B cell (primary cell): Measurements from ENCODE around the gene LECT2. TPM values are rescaled to one million over a fixed set of nuclear protein-coding genes. Genes with fewer than 3 reads are reported as not detected.
A peak's percentile ranks its signal among the peaks of the same experiment; 100 is the strongest.

ENCODE experiments used
- ATAC-seq: fragments of 200-7000 bp; cut with Tn5 transposase; one replicate; pipeline ENCODE4 v1.10.0; 2021; ENCODE audit warnings: low read depth, mild to moderate bottlenecking, moderate number of reproducible peaks, moderate library complexity
- CTCF ChIA-PET: fragments of 350-600 bp; sonication (Branson Sonifier 250); formaldehyde crosslinking; loops from one replicate; lab custom pipeline; 2021; ENCODE audit warnings: antibody characterized with exemption, inconsistent platforms; lab: Charles Lee
- POLR2A ChIA-PET: fragments of 350-600 bp; sonication (Branson Sonifier 250); formaldehyde crosslinking; loops from one replicate; lab custom pipeline; 2021; ENCODE audit warnings: antibody characterized with exemption; lab: Charles Lee
- DNase-seq: peaks from one replicate; pipeline ENCODE4 v3.0.0; 2013
- H2AFZ ChIP-seq: 2 replicates; pipeline ENCODE4 v1.6.1; 2012; ENCODE audit warnings: mild to moderate bottlenecking, low read depth, low read length; ENCODE audit not compliant: insufficient read depth, poor library complexity, severe bottlenecking
- H3K27ac ChIP-seq, 2 donors: 1 replicate in 1 of 2; 2 replicates in 1 of 2; pipeline ENCODE4 v1.5.1; 2012 to 2013; ENCODE audit warnings: low read length in 2 of 2, mild to moderate bottlenecking in 2 of 2, moderate library complexity in 1 of 2
- H3K27me3 ChIP-seq, 4 experiments: fragments of 200-600 bp in 1 of 4; sonication (generic) in 1 of 4; replicated peaks in 1 of 4; 1 replicate in 2 of 4; 2 replicates in 2 of 4; pipeline versions ENCODE4 v1.6.1 to v1.7.0; 2013 to 2016; ENCODE audit warnings: low read length in 3 of 4, mild to moderate bottlenecking in 2 of 4, mixed read lengths in 1 of 4, moderate library complexity in 1 of 4; ENCODE audit not compliant: insufficient read depth in 4 of 4, control insufficient read depth in 3 of 4; ENCODE audit errors: control extremely low read depth in 1 of 4
- H3K36me3 ChIP-seq, 2 experiments: replicated peaks in 1 of 2; 1 replicate in 1 of 2; 2 replicates in 1 of 2; pipeline versions ENCODE4 v1.6.1 to v1.7.1; 2013; ENCODE audit warnings: low read length in 1 of 2; ENCODE audit not compliant: insufficient read depth in 2 of 2, control insufficient read depth in 1 of 2; ENCODE audit errors: control extremely low read depth in 1 of 2, extremely low read depth in 1 of 2
- H3K4me1 ChIP-seq, 2 donors: fragments of 200-600 bp in 1 of 2; sonication (generic) in 1 of 2; 1 replicate in 1 of 2; 2 replicates in 1 of 2; pipeline versions ENCODE4 v1.5.1 to v1.6.1; 2013 to 2017; ENCODE audit warnings: low read length in 2 of 2; ENCODE audit not compliant: control insufficient read depth in 2 of 2, insufficient read depth in 2 of 2
- H3K4me2 ChIP-seq: replicated peaks from 2 replicates; pipeline ENCODE3; 2012; ENCODE audit warnings: mild to moderate bottlenecking, low read depth, low read length; ENCODE audit not compliant: poor library complexity, severe bottlenecking
- H3K4me3 ChIP-seq, 5 experiments: fragments of 200-600 bp in 1 of 5; sonication (generic) in 1 of 5; 1 replicate in 3 of 5; 2 replicates in 2 of 5; pipeline versions ENCODE4 v1.5.1 to v1.7.0; 2011 to 2016; ENCODE audit warnings: low read length in 4 of 5, mild to moderate bottlenecking in 4 of 5, low read depth in 2 of 5, control low read depth in 1 of 5, moderate library complexity in 1 of 5; ENCODE audit not compliant: insufficient read depth in 1 of 5; ENCODE audit errors: control extremely low read depth in 1 of 5, extremely low read depth in 1 of 5
- H3K79me2 ChIP-seq: fragments of 200-600 bp; sonication (generic); one replicate; pipeline ENCODE4 v1.6.0; 2016; ENCODE audit warnings: low read length; ENCODE audit not compliant: control insufficient read depth, insufficient read depth
- H3K9ac ChIP-seq: fragments of 200-600 bp; sonication (generic); 2 replicates; pipeline ENCODE4 v1.6.1; 2017; ENCODE audit warnings: mild to moderate bottlenecking, low read length, moderate library complexity
- H3K9me3 ChIP-seq, 3 donors: one replicate each; pipeline versions ENCODE4 v1.6.1 to v1.7.1; 2013; ENCODE audit warnings: low read length in 2 of 3; ENCODE audit not compliant: control insufficient read depth in 2 of 3, insufficient read depth in 1 of 3; ENCODE audit errors: control extremely low read depth in 1 of 3
- H4K20me1 ChIP-seq: 2 replicates; pipeline ENCODE4 v1.6.0; 2012; ENCODE audit warnings: mild to moderate bottlenecking, low read length; ENCODE audit not compliant: insufficient read depth, control insufficient read depth, poor library complexity, severe bottlenecking
- H3K27ac Mint-ChIP-seq: one replicate; pipeline ENCODE4 v1.8.0; 2021; ENCODE audit warnings: mixed read lengths
- H3K27me3 Mint-ChIP-seq: one replicate; pipeline ENCODE4 v1.8.0; 2021; ENCODE audit warnings: mixed read lengths
- H3K4me1 Mint-ChIP-seq: one replicate; pipeline ENCODE4 v1.8.0; 2021; ENCODE audit warnings: mixed read lengths
- H3K4me3 Mint-ChIP-seq: one replicate; pipeline ENCODE4 v1.8.0; 2021; ENCODE audit warnings: mixed read lengths
- H3K9me3 Mint-ChIP-seq: one replicate; pipeline ENCODE4 v1.8.0; 2022; ENCODE audit warnings: mixed read lengths; ENCODE audit not compliant: insufficient read depth
- CTCF ChIP-seq: fragments of 200-600 bp; IDR thresholded peaks from one replicate; pipeline ENCODE4 v1.8.0; 2022; ENCODE audit warnings: antibody characterized with exemption, mild to moderate bottlenecking
- EZH2 ChIP-seq: IDR thresholded peaks from 2 replicates; pipeline ENCODE4 v1.6.1; 2012; ENCODE audit warnings: borderline replicate concordance, low read depth, mild to moderate bottlenecking, moderate library complexity, low read length; ENCODE audit not compliant: insufficient read depth, poor library complexity, severe bottlenecking
- WGBS: methylation state at CpG from one replicate; pipeline ENCODE4 v1.1.5; 2013; ENCODE audit warnings: missing lambda C conversion rate; ENCODE audit not compliant: insufficient coverage; 5-methylcytosine and 5-hydroxymethylcytosine counted together
- intact Hi-C: fragments of 100-400 bp; cut with micrococcal nuclease; formaldehyde crosslinking; loops from one replicate; pipeline ENCODE4 v1.10.0; 2022
- polyA plus RNA-seq: library from polyadenylated mRNA; depleted of rRNA; stranded (reverse); fragments of >200 nt; gene quantifications from 2 replicates; pipeline ENCODE4 v1.2.3, GENCODE V29; 2012
- total RNA-seq, 2 donors: library from RNA; stranded (reverse); fragments of 120-200 nt in 1 of 2; gene quantifications; 1 replicate in 1 of 2; 2 replicates in 1 of 2; pipeline versions ENCODE4 v1.2.3 to v1.2.4, GENCODE V29; 2013 to 2022

Gene LECT2
- total and polyA plus RNA-seq, 2 donors (not counting 1 experiment from before 2014, with no cell fraction given), result not detected

GRCh38 chr5:135977375-135977928, 22.7 kb upstream of the LECT2 start:
- Histone ChIP-seq H3K36me3 (no peaks in the 10 kb centered on the region), H3K9me3 (no peaks in the 10 kb centered on the region), H3K4me3 (no peak overlapping the region), H3K27me3 (peaks cover 0 to 22% (median 6%) of the 10 kb centered on the region in 4 experiments), H2AFZ (no peak overlapping the region), H3K79me2 (no peaks in the 10 kb centered on the region), H3K9ac (no peak overlapping the region), H3K27ac (no peak overlapping the region), H3K4me2 (no peak overlapping the region), H4K20me1 (no peaks in the 10 kb centered on the region), H3K4me1 (no peaks in the 10 kb centered on the region)
- no peak overlapping the region for H3K27ac Mint-ChIP-seq
- H3K27me3 Mint-ChIP-seq, result peaks cover 48% of the 10 kb centered on the region
- TF ChIP-seq CTCF, result peak; percentile 27
- TF ChIP-seq EZH2, result no peak
- peaks cover 2% of the 10 kb centered on the region for H3K9me3 Mint-ChIP-seq
- 13% methylated on average over 17 of the region's 17 CpGs for WGBS
- H3K4me1 Mint-ChIP-seq, result no peaks in the 10 kb centered on the region
- CTCF ChIA-PET, result no interaction called here
- POLR2A ChIA-PET, result no interaction called here
- DNase-seq (peak; percentile 13), ATAC-seq (no peak)
- intact Hi-C loops, result no loop called here
- no peak overlapping the region for H3K4me3 Mint-ChIP-seq

- peaks cover 0 to 22% (median 6%) of the 10 kb centered on the region in 4 experiments for H3K27me3 ChIP-seq
- H3K4me3 ChIP-seq, result no peak overlapping the region
- H3K36me3 ChIP-seq, result no peaks in the 10 kb centered on the region
- WGBS, result 80% methylated on average over 6 of the region's 7 CpGs
- no peak overlapping the region for H3K4me3 Mint-ChIP-seq
- no peak overlapping the region for H3K9ac ChIP-seq
- DNase-seq, result no peak
- H2AFZ ChIP-seq, result no peak overlapping the region
- ATAC-seq, result no peak
- H4K20me1 ChIP-seq, result no peaks in the 10 kb centered on the region
- no peaks in the 10 kb centered on the region for H3K4me1 Mint-ChIP-seq
- intact Hi-C loops, result no loop called here
- no peak overlapping the region for H3K27ac ChIP-seq
- no peaks in the 10 kb centered on the region for H3K9me3 Mint-ChIP-seq
- POLR2A ChIA-PET, result no interaction called here
- no peaks in the 10 kb centered on the region for H3K9me3 ChIP-seq
- H3K27ac Mint-ChIP-seq, result no peak overlapping the region
- H3K27me3 Mint-ChIP-seq, result peaks cover 48% of the 10 kb centered on the region
- H3K4me2 ChIP-seq, result no peak overlapping the region
- H3K79me2 ChIP-seq, result no peaks in the 10 kb centered on the region
- no peaks in the 10 kb centered on the region for H3K4me1 ChIP-seq
- TF ChIP-seq EZH2 (no peak), CTCF (no peak)
- CTCF ChIA-PET, result no interaction called here
These were observed 21.4 kb upstream of the LECT2 start for GRCh38 chr5:135976216-135976615.
